K562 (cell line): ENCODE results near the gene RHAG. TPM values are rescaled to one million over a fixed set of nuclear protein-coding genes. Genes with fewer than 3 reads are reported as not detected.

Experiments
- ARID3A ChIP-seq: IDR thresholded peaks from 2 replicates; pipeline ENCODE4 v1.6.1; 2012; ENCODE audit warnings: low read depth, low read length, improper control_type of control experiment, borderline replicate concordance
- ASH1L ChIP-seq: fragments of 450-650 bp; IDR thresholded peaks from 2 replicates; pipeline ENCODE4 v1.6.1; 2018; ENCODE audit warnings: borderline replicate concordance, mild to moderate bottlenecking, low read depth; ENCODE audit not compliant: partially characterized antibody
- CBX3 ChIP-seq, 2 experiments: IDR thresholded peaks; 1 replicate in 1 of 2; 2 replicates in 1 of 2; pipeline ENCODE4 v1.6.1; 2012; ENCODE audit warnings: inconsistent platforms in 2 of 2, low read length in 2 of 2, borderline replicate concordance in 1 of 2, control low read depth in 1 of 2
- HCFC1 ChIP-seq: IDR thresholded peaks from 2 replicates; pipeline ENCODE4 v1.6.1; 2012; ENCODE audit warnings: low read depth, low read length, improper control_type of control experiment
- NRF1 ChIP-seq, 2 experiments: fragments of 450-650 bp; IDR thresholded peaks in 1 of 2; conservative IDR thresholded peaks in 1 of 2; 2 replicates each; pipeline ENCODE4 v1.6.1; 2014; ENCODE audit warnings: mild to moderate bottlenecking in 2 of 2
- PCBP1 ChIP-seq: fragments of 200-400 bp; formaldehyde crosslinking; IDR thresholded peaks from 2 replicates; pipeline ENCODE4 v1.6.1; 2018; ENCODE audit warnings: mild to moderate bottlenecking, low read depth, low read length; ENCODE audit not compliant: poor library complexity, severe bottlenecking
- PTRF ChIP-seq: fragments of 450-650 bp; IDR thresholded peaks from 2 replicates; pipeline ENCODE4 v1.6.1; 2016; ENCODE audit warnings: mild to moderate bottlenecking, missing genetic modification characterization, missing compliant biosample characterization
- RCOR1 ChIP-seq, 2 experiments: IDR thresholded peaks; 2 replicates each; pipeline ENCODE4 v1.6.1; 2012; ENCODE audit warnings: low read depth in 2 of 2, low read length in 2 of 2, borderline replicate concordance in 1 of 2, improper control_type of control experiment in 1 of 2
- TGIF2 ChIP-seq: sonication (generic); formaldehyde crosslinking; IDR thresholded peaks from 2 replicates; pipeline ENCODE4 v1.8.1; 2022; ENCODE audit warnings: mild to moderate bottlenecking, missing genetic modification reagents, moderate library complexity
- USF2 ChIP-seq: sonication (generic); formaldehyde crosslinking; IDR thresholded peaks from 2 replicates; pipeline ENCODE4 v1.5.0; 2020; ENCODE audit warnings: missing genetic modification reagents
- ZBTB9 ChIP-seq: fragments of 450-650 bp; formaldehyde crosslinking; IDR thresholded peaks from 2 replicates; pipeline ENCODE4 v1.4.0; 2020; ENCODE audit warnings: mild to moderate bottlenecking, moderate library complexity
- ZNF197 ChIP-seq: fragments of 200-800 bp; sonication (Bioruptor generic); IDR thresholded peaks from 2 replicates; pipeline ENCODE4 v1.6.1; 2016; ENCODE audit warnings: low read depth, missing genetic modification characterization, missing compliant biosample characterization
- ZNF212 ChIP-seq: fragments of 450-650 bp; formaldehyde crosslinking; IDR thresholded peaks from 2 replicates; pipeline ENCODE4 v1.4.0; 2020; ENCODE audit warnings: mild to moderate bottlenecking
- ZNF609 ChIP-seq: sonication (generic); formaldehyde crosslinking; IDR thresholded peaks from 2 replicates; pipeline ENCODE4 v1.8.1; 2023; ENCODE audit warnings: missing genetic modification reagents, mild to moderate bottlenecking, borderline replicate concordance
- polyA plus RNA-seq, 8 experiments: library from polyadenylated mRNA; depleted of rRNA in 4 of 8; stranded (reverse) in 5 of 8; unstranded in 3 of 8; fragments of >200 nt; fragmentation: Nextera tagmentation in 2 of 8; fragmentation: Illumina TruSeq in 1 of 8; extraction: Ambion mirVana in 2 of 8; extraction: Trizol in 1 of 8; gene quantifications; 2 replicates each; pipeline versions ENCODE4 v1.2.1 to v1.2.3, GENCODE V29; 2011 to 2014; ENCODE audit warnings: inconsistent platforms in 1 of 8, missing spikeins in 1 of 8
- total RNA-seq, 7 experiments: library from RNA; depleted of rRNA in 6 of 7; stranded (reverse); fragments of >200 nt in 6 of 7; fragmentation: Illumina TruSeq in 2 of 7; extraction: Trizol in 2 of 7; gene quantifications; 2 replicates each; pipeline versions ENCODE4 v1.2.1 to v1.2.3, GENCODE V29; 2011 to 2021; ENCODE audit warnings: low replicate concordance in 1 of 7
- TF ChIP-seq, protein P1 (sequence below): fragments of 200-400 bp; formaldehyde crosslinking; IDR thresholded peaks from 2 replicates; pipeline ENCODE4 v1.6.1; 2017; ENCODE audit warnings: mild to moderate bottlenecking, low read depth, low read length, moderate library complexity

The RHAG gene
- total and polyA plus RNA-seq, 9 of the 15 experiments (the other 6 are each of a cell fraction or from before 2014, with no cell fraction given): 290 to 1,202 (median 505) TPM

DNA sequence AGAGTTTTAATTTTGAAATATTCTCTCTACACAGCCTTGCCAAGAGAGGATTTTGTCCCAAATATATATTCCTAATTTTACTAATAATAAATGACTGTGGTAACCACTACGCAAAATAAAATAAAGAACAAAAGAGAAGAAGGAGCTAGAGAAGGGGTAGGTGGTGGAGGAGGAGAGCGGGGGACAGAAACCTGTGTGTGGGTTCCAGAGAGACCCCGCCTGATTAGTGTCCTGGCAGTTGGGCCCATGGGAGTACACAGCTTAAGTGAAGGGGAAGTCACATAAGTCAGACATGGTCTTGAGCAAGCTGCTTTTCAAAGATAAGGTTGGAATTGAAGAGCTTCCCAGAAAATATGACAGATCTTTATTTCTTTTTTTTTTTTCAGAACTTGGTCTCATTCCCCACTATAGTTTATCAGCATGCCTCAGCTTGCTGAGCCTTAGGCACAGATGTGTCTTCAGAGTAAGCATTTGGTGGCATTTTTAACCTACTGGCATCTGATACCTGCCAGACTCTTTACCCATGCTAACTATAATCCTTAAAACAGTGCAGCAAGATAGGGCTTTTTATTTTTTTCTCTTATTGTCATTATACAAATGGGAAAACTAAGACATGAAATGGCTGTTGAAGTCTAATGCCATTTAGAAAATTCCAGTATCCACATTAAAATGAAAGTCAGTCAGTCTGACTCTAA lies 9.6 kb upstream of the RHAG start (continued):
- TF ChIP-seq USF2 (CRISPR knock-in tag) (no peak), NRF1 (conservative IDR thresholded peaks at IDR 0.05 in 1 of 2, IDR thresholded peaks at IDR 0.05 in 1 of 2) (no peak), ASH1L (no peak), PCBP1 (no peak), ARID3A (peak; percentile 99), RCOR1 (IDR thresholded peaks at IDR 0.05; ENCODE audit: borderline replicate concordance in 1 of 2, low read depth in 2 of 2, low read length in 2 of 2) (peak in 1 of 2 experiments; percentile 89; a peak in 2 of 4 replicates), CBX3 (IDR thresholded peaks at IDR 0.05; ENCODE audit: borderline replicate concordance in 1 of 2, low read length in 2 of 2) (peak in 1 of 2 experiments; percentile 81; a peak in 1 of 3 replicates), PTRF (tag) (no peak), ZNF609 (CRISPR knock-in tag) (no peak), ZNF212 (no peak), HCFC1 (no peak), ZNF197 (CRISPR knock-in tag) (peak; percentile 86), TGIF2 (CRISPR knock-in tag) (no peak), ZBTB9 (no peak; the same call in 1 of the 2 replicates)
- TF ChIP-seq, protein P1, sequence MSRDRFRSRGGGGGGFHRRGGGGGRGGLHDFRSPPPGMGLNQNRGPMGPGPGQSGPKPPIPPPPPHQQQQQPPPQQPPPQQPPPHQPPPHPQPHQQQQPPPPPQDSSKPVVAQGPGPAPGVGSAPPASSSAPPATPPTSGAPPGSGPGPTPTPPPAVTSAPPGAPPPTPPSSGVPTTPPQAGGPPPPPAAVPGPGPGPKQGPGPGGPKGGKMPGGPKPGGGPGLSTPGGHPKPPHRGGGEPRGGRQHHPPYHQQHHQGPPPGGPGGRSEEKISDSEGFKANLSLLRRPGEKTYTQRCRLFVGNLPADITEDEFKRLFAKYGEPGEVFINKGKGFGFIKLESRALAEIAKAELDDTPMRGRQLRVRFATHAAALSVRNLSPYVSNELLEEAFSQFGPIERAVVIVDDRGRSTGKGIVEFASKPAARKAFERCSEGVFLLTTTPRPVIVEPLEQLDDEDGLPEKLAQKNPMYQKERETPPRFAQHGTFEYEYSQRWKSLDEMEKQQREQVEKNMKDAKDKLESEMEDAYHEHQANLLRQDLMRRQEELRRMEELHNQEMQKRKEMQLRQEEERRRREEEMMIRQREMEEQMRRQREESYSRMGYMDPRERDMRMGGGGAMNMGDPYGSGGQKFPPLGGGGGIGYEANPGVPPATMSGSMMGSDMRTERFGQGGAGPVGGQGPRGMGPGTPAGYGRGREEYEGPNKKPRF: no peak
